SK-N-SH (cell line): Measurements from ENCODE around the gene FCRLB. TPM values are rescaled to one million over a fixed set of nuclear protein-coding genes. Genes with fewer than 3 reads are reported as not detected.
"Not testable (repeated sequence)": the region's sequence is repeated elsewhere in the genome, so short reads cannot be mapped to it uniquely, and the experiment has no call there.

Source experiments
- CTCF ChIA-PET: fragments of 300-600, 350-600 bp; formaldehyde crosslinking; extraction: SDS; loops from one replicate; lab custom pipeline; 2021; lab: Yijun Ruan, JAX
- POLR2A ChIA-PET: fragments of 350-600 bp; sonication (Branson Sonifier 250); formaldehyde crosslinking; extraction: SDS; loops from one replicate; lab custom pipeline; 2020; ENCODE audit warnings: antibody characterized with exemption, inconsistent platforms; lab: Yijun Ruan, JAX
- DNase-seq: peaks from one replicate; pipeline ENCODE4 v3.0.0; 2012
- H2AFZ ChIP-seq: fragments of 200-600 bp; sonication (generic); 2 replicates; pipeline ENCODE4 v1.8.1; 2016; ENCODE audit warnings: antibody characterized with exemption, mild to moderate bottlenecking, low read depth
- H3F3A ChIP-seq: fragments of 200-600 bp; sonication (generic); replicated peaks from 2 replicates; pipeline ENCODE3; 2016; ENCODE audit warnings: antibody characterized with exemption, mild to moderate bottlenecking; ENCODE audit not compliant: insufficient read depth
- H3K27ac ChIP-seq, 2 experiments: fragments of 200-500 bp in 1 of 2; fragments of 200-600 bp in 1 of 2; sonication (Bioruptor generic) in 1 of 2; sonication (generic), shearing (Covaris generic) in 1 of 2; 2 replicates each; pipeline versions ENCODE4 v1.5.1 to v1.6.1; 2014 to 2016; ENCODE audit warnings: low read depth in 2 of 2, inconsistent platforms in 1 of 2, low read length in 1 of 2, mild to moderate bottlenecking in 1 of 2, mixed read lengths in 1 of 2
- H3K27me3 ChIP-seq: fragments of 200-600 bp; sonication (generic), shearing (Covaris generic); 2 replicates; pipeline ENCODE4 v1.6.1; 2016; ENCODE audit warnings: mixed run types; ENCODE audit not compliant: insufficient read depth
- H3K36me3 ChIP-seq, 2 experiments: fragments of 200-500 bp in 1 of 2; fragments of 200-600 bp in 1 of 2; sonication (Bioruptor generic) in 1 of 2; sonication (generic) in 1 of 2; replicated peaks in 1 of 2; 2 replicates each; pipeline versions ENCODE3 to v1.5.1; 2014 to 2016; ENCODE audit warnings: low read length in 1 of 2, mild to moderate bottlenecking in 1 of 2; ENCODE audit not compliant: insufficient read depth in 2 of 2, control insufficient read depth in 1 of 2
- H3K4me1 ChIP-seq, 2 experiments: fragments of 200-500 bp in 1 of 2; fragments of 200-600 bp in 1 of 2; sonication (Bioruptor generic) in 1 of 2; sonication (generic), shearing (Covaris generic) in 1 of 2; 2 replicates each; pipeline versions ENCODE4 v1.5.1 to v1.6.1; 2014 to 2016; ENCODE audit warnings: low read depth in 1 of 2, low read length in 1 of 2, mixed run types in 1 of 2; ENCODE audit not compliant: insufficient read depth in 2 of 2, control insufficient read depth in 1 of 2
- H3K4me2 ChIP-seq: fragments of 200-600 bp; sonication (generic), shearing (Covaris generic); 2 replicates; pipeline ENCODE4 v1.6.1; 2017; ENCODE audit warnings: mixed run types
- H3K4me3 ChIP-seq, 2 experiments: fragments of 200-500 bp in 1 of 2; fragments of 200-600 bp in 1 of 2; sonication (Bioruptor generic) in 1 of 2; sonication (generic), shearing (Covaris generic) in 1 of 2; 2 replicates each; pipeline versions ENCODE4 v1.5.1 to v1.8.1; 2014 to 2016; ENCODE audit warnings: low read depth in 2 of 2, inconsistent platforms in 1 of 2, low read length in 1 of 2, mild to moderate bottlenecking in 1 of 2, mixed read lengths in 1 of 2, moderate library complexity in 1 of 2
- H3K79me2 ChIP-seq: fragments of 200-600 bp; sonication (generic); 2 replicates; pipeline ENCODE4 v1.8.1; 2017; ENCODE audit warnings: mild to moderate bottlenecking; ENCODE audit not compliant: insufficient read depth
- H3K9ac ChIP-seq: fragments of 200-600 bp; sonication (generic); 2 replicates; pipeline ENCODE4 v1.6.1; 2017; ENCODE audit warnings: mixed run types
- H3K9me2 ChIP-seq: fragments of 200-600 bp; sonication (generic); 2 replicates; pipeline ENCODE4 v1.6.1; 2017; ENCODE audit warnings: mixed run types
- H3K9me3 ChIP-seq: fragments of 200-600 bp; sonication (generic); 2 replicates; pipeline ENCODE4 v1.6.1; 2017; ENCODE audit warnings: mixed run types, mild to moderate bottlenecking, moderate library complexity
- H4K20me1 ChIP-seq: fragments of 200-600 bp; sonication (generic); 2 replicates; pipeline ENCODE4 v1.6.1; 2017; ENCODE audit warnings: mild to moderate bottlenecking, mixed run types; ENCODE audit not compliant: insufficient read depth
- CHD2 ChIP-seq: fragments of 150-350 bp; IDR thresholded peaks from 2 replicates; pipeline ENCODE4 v1.6.1; 2018; ENCODE audit warnings: low read length; ENCODE audit not compliant: partially characterized antibody
- FOSL2 ChIP-seq: IDR thresholded peaks from 2 replicates; pipeline ENCODE4 v1.4.0; 2012; ENCODE audit warnings: low read depth, mild to moderate bottlenecking, moderate library complexity, borderline replicate concordance
- FOXJ3 ChIP-seq: sonication (generic); formaldehyde crosslinking; IDR thresholded peaks from 2 replicates; pipeline ENCODE4 v1.5.1; 2020; ENCODE audit warnings: mild to moderate bottlenecking, missing genetic modification reagents
- MEF2A ChIP-seq: IDR thresholded peaks from 2 replicates; pipeline ENCODE4 v1.4.0; 2012; ENCODE audit warnings: low read depth, borderline replicate concordance
- POLR2AphosphoS5 ChIP-seq: IDR thresholded peaks from 2 replicates; pipeline ENCODE4 v1.6.1; 2012; ENCODE audit warnings: low read depth, low read length
- RCOR1 ChIP-seq: fragments of 150-350 bp; IDR thresholded peaks from 2 replicates; pipeline ENCODE4 v1.6.1; 2017; ENCODE audit warnings: antibody characterized with exemption, low read length
- SIN3A ChIP-seq: IDR thresholded peaks from 2 replicates; pipeline ENCODE4 v1.6.1; 2012; ENCODE audit warnings: low read depth, mild to moderate bottlenecking, low read length, moderate library complexity, borderline replicate concordance
- SMC3 ChIP-seq: IDR thresholded peaks from 2 replicates; pipeline ENCODE4 v1.6.1; 2012; ENCODE audit warnings: low read depth, low read length, improper control_type of control experiment
- YY1 ChIP-seq: IDR thresholded peaks from 2 replicates; pipeline ENCODE4 v1.4.0; 2012; ENCODE audit warnings: low read depth, mild to moderate bottlenecking
- WGBS: methylation state at CpG from one replicate; pipeline ENCODE4 v1.1.6; 2017; ENCODE audit warnings: low lambda C conversion rate; 5-methylcytosine and 5-hydroxymethylcytosine counted together
- polyA plus RNA-seq, 3 experiments: library from polyadenylated mRNA; depleted of rRNA; stranded (reverse); fragments of >200 nt; gene quantifications; 2 replicates each; pipeline ENCODE4 v1.2.3, GENCODE V29; 2012
- TF ChIP-seq, protein P1 (sequence below): fragments of 200-600 bp; sonication (generic); IDR thresholded peaks from 2 replicates; pipeline ENCODE4 v1.6.1; 2017; ENCODE audit warnings: antibody characterized with exemption, mild to moderate bottlenecking, moderate library complexity
- TF ChIP-seq, protein P2 (sequence below): IDR thresholded peaks from 2 replicates; pipeline ENCODE4 v1.4.0; 2012; ENCODE audit warnings: low read depth, borderline replicate concordance
- TF ChIP-seq, protein P3 (sequence below): IDR thresholded peaks from 2 replicates; pipeline ENCODE4 v1.4.0; 2012; ENCODE audit warnings: low read depth
- TF ChIP-seq, protein P4 (sequence below): fragments of 150-350 bp; IDR thresholded peaks from 2 replicates; pipeline ENCODE4 v1.6.1; 2016; ENCODE audit warnings: mild to moderate bottlenecking, low read depth, low read length
- TF ChIP-seq, protein P5 (sequence below): fragments of 150-350 bp; IDR thresholded peaks from 2 replicates; pipeline ENCODE4 v1.6.1; 2017; ENCODE audit warnings: antibody characterized with exemption, low read length, low read depth, borderline replicate concordance

The FCRLB gene
- polyA plus RNA-seq, 1 of the 3 experiments (the other 2 are of a cell fraction), result 2.6 TPM

DNA sequence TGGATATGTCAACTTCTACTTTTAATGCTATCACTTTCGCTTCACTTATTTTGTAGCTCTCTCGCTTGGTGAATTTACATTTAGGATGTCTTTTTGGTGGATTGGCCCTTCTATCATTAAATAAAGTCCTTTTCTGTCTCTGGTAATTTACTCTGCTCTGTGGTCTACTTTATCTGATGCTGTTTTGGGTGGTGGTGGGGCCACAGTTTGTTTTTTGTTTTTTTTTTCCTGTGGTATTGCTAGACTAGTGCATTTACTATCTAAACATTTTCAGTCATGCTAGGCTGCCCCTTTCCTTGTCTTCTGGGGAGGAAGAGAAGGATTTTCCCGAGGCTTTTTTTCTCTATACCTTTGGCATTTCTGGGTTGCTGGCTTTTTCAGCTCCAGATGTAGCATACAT is 32.4 kb upstream of the FCRLB start:
- POLR2A ChIA-PET, result no interaction called here
- Histone ChIP-seq H3K36me3 (no peaks in the 10 kb centered on the region), H3K4me2 (no peak overlapping the region), H3K4me3 (no peak overlapping the region), H3K79me2 (no peaks in the 10 kb centered on the region), H3K9ac (no peak overlapping the region), H3K4me1 (no peaks in the 10 kb centered on the region), H3K27ac (no peak overlapping the region), H2AFZ (peak overlapping the region; percentile 1; the same call in 1 of the 2 replicates), H3K9me3 (no peaks in the 10 kb centered on the region), H3K9me2 (no peaks in the 10 kb centered on the region), H3F3A (no peaks in the 10 kb centered on the region), H3K27me3 (peaks cover 43% of the 10 kb centered on the region; the same call in 1 of the 2 replicates), H4K20me1 (no peaks in the 10 kb centered on the region)
- TF ChIP-seq FOXJ3 (no peak), SIN3A (no peak), RCOR1 (no peak), MEF2A (no peak), SMC3 (no peak), YY1 (no peak), FOSL2 (no peak), CHD2 (no peak)
- TF ChIP-seq, protein P1, sequence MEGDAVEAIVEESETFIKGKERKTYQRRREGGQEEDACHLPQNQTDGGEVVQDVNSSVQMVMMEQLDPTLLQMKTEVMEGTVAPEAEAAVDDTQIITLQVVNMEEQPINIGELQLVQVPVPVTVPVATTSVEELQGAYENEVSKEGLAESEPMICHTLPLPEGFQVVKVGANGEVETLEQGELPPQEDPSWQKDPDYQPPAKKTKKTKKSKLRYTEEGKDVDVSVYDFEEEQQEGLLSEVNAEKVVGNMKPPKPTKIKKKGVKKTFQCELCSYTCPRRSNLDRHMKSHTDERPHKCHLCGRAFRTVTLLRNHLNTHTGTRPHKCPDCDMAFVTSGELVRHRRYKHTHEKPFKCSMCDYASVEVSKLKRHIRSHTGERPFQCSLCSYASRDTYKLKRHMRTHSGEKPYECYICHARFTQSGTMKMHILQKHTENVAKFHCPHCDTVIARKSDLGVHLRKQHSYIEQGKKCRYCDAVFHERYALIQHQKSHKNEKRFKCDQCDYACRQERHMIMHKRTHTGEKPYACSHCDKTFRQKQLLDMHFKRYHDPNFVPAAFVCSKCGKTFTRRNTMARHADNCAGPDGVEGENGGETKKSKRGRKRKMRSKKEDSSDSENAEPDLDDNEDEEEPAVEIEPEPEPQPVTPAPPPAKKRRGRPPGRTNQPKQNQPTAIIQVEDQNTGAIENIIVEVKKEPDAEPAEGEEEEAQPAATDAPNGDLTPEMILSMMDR, result no peak
- TF ChIP-seq, protein P2, sequence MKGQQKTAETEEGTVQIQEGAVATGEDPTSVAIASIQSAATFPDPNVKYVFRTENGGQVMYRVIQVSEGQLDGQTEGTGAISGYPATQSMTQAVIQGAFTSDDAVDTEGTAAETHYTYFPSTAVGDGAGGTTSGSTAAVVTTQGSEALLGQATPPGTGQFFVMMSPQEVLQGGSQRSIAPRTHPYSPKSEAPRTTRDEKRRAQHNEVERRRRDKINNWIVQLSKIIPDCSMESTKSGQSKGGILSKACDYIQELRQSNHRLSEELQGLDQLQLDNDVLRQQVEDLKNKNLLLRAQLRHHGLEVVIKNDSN, result no peak
- TF ChIP-seq, protein P3, sequence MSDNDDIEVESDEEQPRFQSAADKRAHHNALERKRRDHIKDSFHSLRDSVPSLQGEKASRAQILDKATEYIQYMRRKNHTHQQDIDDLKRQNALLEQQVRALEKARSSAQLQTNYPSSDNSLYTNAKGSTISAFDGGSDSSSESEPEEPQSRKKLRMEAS, result no peak
- TF ChIP-seq, protein P4, sequence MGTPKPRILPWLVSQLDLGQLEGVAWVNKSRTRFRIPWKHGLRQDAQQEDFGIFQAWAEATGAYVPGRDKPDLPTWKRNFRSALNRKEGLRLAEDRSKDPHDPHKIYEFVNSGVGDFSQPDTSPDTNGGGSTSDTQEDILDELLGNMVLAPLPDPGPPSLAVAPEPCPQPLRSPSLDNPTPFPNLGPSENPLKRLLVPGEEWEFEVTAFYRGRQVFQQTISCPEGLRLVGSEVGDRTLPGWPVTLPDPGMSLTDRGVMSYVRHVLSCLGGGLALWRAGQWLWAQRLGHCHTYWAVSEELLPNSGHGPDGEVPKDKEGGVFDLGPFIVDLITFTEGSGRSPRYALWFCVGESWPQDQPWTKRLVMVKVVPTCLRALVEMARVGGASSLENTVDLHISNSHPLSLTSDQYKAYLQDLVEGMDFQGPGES, result no peak
- CTCF ChIA-PET, result no interaction called here
- no peak for DNase-seq
- 16% methylated on average over 3 of the region's 3 CpGs for WGBS

DNA sequence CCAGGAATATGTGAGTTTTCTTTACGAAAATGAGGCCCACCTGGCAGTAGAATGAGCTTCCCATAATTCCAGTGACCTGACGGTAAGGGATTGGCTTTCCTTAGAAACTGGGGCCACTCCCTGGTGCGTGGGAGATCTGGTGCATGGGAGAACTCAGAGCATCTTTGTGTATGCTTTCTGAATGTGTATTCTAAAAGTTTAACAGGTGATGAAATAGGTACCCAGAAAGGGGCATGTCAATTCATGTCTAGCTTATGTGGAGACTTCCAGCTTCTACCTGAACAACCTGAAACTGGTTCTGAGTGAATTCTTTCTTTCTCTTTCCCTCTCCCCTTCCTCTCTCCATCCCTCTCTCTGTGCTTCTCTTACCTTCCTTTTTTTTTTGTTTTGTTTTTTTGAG is 29.5 kb upstream of the FCRLB start:
- no peaks in the 10 kb centered on the region for H4K20me1 ChIP-seq
- no peaks in the 10 kb centered on the region for H3K36me3 ChIP-seq
- H3K4me3 ChIP-seq, result no peak overlapping the region
- H3K79me2 ChIP-seq, result no peaks in the 10 kb centered on the region
- no peak overlapping the region for H3K27ac ChIP-seq
- WGBS, result 29% methylated on average over 2 of the region's 3 CpGs
- no peak overlapping the region; the same call in 1 of the 2 replicates for H2AFZ ChIP-seq
- H3K27me3 ChIP-seq, result peaks cover 29% of the 10 kb centered on the region
- DNase-seq, result no peak
- H3F3A ChIP-seq, result no peaks in the 10 kb centered on the region
- H3K4me2 ChIP-seq, result no peak overlapping the region
- H3K9me2 ChIP-seq, result no peaks in the 10 kb centered on the region
- H3K4me1 ChIP-seq, result no peaks in the 10 kb centered on the region
- POLR2A ChIA-PET, result no interaction called here
- TF ChIP-seq POLR2AphosphoS5, result no peak
- TF ChIP-seq SMC3, result no peak
- TF ChIP-seq SIN3A, result no peak
- TF ChIP-seq, protein P5, sequence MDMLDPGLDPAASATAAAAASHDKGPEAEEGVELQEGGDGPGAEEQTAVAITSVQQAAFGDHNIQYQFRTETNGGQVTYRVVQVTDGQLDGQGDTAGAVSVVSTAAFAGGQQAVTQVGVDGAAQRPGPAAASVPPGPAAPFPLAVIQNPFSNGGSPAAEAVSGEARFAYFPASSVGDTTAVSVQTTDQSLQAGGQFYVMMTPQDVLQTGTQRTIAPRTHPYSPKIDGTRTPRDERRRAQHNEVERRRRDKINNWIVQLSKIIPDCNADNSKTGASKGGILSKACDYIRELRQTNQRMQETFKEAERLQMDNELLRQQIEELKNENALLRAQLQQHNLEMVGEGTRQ, result no peak
- no peak for TF ChIP-seq MEF2A
- CTCF ChIA-PET, result interaction anchor here (1.3 to 1.9 kb wide), 2 partner anchors 9 to 35 kb away, joined by 4 read pairs; no protein-coding TSS in a partner anchor
- no peak overlapping the region for H3K9ac ChIP-seq
- H3K9me3 ChIP-seq, result peaks cover 5% of the 10 kb centered on the region

DNA sequence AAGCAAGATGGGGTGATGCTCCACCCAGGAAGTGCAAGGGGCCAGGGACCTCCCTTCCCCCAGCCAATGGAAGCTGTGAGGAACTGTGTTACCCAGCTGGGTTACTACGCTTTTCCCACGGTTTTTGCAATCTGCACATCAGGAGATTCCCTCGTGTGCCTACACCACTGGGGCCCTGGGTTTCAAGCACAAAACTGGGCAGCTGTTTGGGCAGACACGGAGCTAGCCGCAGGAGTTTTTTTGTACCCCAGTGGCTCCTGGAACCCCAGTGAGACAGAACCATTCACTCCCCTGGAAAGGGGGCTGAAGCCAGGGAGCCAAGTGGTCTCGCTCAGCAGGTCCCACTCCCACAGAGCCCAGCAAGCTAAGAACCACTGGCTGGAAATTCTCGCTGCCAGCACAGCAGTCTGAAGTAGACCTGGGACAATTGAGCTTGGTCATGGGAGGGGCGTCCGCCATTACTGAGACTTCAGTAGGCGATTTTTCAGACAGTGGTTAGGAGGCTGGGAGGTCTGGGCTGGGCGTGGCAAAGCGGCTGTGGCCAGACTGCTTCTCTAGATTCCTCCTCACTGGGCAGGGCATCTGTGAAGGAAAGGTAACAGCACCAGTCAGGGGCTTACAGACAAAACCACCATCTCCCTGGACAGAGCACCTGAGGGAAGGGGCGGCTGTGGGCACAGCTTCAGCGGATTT is 28.2 kb upstream of the FCRLB start:
- H3K27ac ChIP-seq, DNase-seq, H3K36me3 ChIP-seq, H3K79me2 ChIP-seq, H4K20me1 ChIP-seq, H3K4me1 ChIP-seq, CTCF ChIA-PET, H3K9ac ChIP-seq, POLR2A ChIA-PET, H3F3A ChIP-seq, H3K9me2 ChIP-seq, H3K4me3 ChIP-seq, H3K9me3 ChIP-seq: not testable (repeated sequence)
- Histone ChIP-seq H2AFZ (peak overlapping the region; percentile 47; the same call in 1 of the 2 replicates), H3K27me3 (peaks cover 23% of the 10 kb centered on the region), H3K4me2 (0 out of 2 replicates have a peak overlapping the region, but pooled peaks have one; percentile 15)
- 33% methylated on average over 5 of the region's 14 CpGs for WGBS
